Pulmonary artery endothelial cell (primary cell): Measurements from ENCODE around the gene ZBTB16. TPM values are rescaled to one million over a fixed set of nuclear protein-coding genes. Genes with fewer than 3 reads are reported as not detected.

Experiments used
- DNase-seq: peaks from one replicate; pipeline ENCODE4 v3.0.0-alpha.2; 2011; ENCODE audit warnings: low read depth, low spot score
- total RNA-seq: library from RNA; depleted of rRNA; stranded (reverse); fragments of >200 nt; gene quantifications from 2 replicates; pipeline ENCODE4 v1.2.3, GENCODE V29; 2014

The ZBTB16 gene
- total RNA-seq, 1 donor from 2014 or later, result 17.3 TPM

GRCh38 chr11:114182471-114183043 lies 123.0 kb downstream of the ZBTB16 start:
- no peak for DNase-seq

DNA sequence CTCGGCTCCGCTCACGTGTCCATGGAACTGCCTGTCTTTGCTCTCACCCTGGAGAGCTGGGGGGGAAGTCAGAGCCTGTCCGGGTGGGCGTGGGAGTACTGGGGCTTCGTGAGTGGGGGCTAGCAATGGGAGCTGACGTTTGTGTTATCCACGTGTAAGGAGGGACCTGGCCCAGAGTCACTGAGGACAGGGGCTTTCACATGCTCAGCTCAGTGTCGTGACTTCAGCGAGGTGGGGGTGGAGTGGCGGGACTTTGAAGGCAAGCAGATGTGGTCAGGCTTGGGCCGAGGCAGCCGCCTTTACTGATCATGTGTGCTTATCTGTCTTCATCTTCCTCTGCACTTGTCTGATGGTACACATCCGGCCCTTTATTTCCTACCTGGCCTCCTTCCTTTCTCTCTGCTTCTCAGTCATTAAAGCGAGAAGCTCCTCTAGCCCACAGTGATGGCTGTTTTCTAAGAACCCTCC lies 123.6 kb downstream of the ZBTB16 start:
- DNase-seq, result no peak

- DNase-seq, result no peak
Observed at GRCh38 chr11:114185436-114185835, 125.9 kb downstream of the ZBTB16 start.

DNA sequence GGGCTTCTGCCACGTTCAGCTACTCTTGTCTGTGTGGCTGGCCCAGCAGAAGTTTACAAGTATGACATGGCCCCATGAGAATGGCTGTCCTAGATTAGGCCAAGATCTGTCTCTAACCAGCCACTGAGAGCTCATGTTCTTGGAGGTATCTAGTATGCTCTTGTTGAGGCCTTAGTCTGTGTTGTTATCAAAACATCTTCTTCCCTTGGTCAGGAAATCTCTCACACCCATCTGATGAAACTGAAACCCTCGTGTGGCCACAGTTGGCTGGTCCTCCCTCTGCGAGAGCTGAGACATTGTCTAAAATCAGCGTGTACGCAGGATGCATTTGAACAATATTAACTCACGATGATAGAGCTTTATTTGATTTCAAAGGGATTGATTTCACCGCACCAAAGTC lies 127.7 kb downstream of the ZBTB16 start:
- no peak for DNase-seq

- no peak for DNase-seq
Observed at GRCh38 chr11:114188851-114189570, 129.5 kb downstream of the ZBTB16 start.

GRCh38 chr11:114190630-114191029 lies 131.1 kb downstream of the ZBTB16 start:
- DNase-seq, result no peak

DNA sequence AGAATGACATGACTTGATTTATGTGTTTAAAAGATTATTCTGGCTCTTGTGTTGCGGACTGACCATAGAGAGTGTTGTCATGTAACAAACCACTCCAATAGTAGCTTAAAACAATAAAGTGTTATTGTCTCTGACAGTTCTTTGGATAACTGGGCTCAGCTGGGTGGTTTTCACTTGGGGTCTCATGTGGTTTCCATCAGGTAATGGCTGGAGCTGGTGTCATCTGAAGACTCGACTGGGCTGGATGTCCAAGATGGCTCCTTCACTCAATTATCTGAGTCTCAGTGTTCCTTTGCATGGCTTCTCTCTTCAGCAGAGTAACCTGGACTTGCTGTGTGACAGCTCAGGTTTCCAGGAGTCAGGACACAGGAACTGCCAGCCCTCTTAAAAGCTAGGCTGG lies 132.4 kb downstream of the ZBTB16 start:
- no peak for DNase-seq

GRCh38 chr11:114192841-114193389 lies 133.4 kb downstream of the ZBTB16 start:
- DNase-seq, result no peak

- no peak for DNase-seq
Observed at GRCh38 chr11:114193730-114194679, 134.5 kb downstream of the ZBTB16 start.

DNA sequence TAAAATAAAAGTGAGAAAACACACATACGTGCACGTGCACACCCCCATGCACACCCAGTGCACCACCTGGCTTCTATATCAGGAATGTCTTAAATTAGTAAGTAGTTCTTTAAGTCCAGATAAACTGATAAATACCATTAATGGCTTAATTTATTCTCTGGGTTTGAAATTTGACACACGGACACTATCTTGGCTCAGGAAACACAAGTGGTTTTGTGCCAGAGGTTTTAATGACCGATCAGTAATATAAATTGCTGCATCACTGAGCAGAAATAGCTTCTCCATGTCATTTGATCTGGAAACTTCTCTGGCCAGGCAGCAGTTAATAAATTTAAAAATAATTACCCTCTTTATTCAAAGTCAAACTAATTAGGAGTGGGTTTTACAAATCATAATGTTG lies 135.2 kb downstream of the ZBTB16 start:
- no peak for DNase-seq

GRCh38 chr11:114195151-114195550 lies 135.6 kb downstream of the ZBTB16 start:
- DNase-seq, result no peak

DNA sequence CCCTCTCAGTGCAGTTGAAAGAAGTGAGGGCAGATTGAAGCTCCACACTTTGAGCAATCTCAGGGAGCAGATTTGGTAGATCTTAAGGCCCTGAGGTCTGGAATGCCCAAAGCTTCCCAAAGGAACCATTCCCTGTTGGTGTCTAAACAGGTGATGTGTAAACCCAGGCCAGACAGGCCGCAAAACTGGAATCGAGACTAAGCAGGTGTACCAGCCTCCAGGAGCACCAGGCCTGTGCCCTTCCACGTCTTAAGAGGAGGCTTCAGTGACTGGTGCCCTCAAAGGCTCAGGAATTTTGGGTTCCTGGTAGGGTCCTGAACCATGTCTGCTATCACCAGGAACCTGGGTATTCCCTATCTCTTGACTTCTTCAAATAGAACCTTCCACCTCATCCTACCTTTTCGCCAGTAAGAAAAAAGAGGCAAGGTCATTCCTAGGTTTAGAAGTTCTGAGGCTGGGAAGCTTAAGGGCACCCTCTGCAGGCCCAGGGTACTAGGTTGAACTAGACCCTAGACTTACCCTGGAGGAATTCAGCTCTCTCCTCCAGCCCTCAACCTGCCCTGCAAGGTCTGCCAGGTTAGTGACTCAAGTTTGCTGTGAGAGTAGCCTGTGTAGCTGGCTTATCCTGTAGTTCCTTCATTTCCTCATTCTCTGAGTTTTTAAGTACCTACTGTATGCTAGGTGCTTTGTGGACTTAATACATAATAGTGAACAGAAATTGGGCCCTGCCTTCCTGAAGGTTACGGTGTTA lies 136.6 kb downstream of the ZBTB16 start:
- DNase-seq, result no peak

GRCh38 chr11:114196997-114197703 lies 137.6 kb downstream of the ZBTB16 start:
- no peak for DNase-seq

- DNase-seq, result peak; percentile 79
Observed at GRCh38 chr11:114197799-114198500, 138.4 kb downstream of the ZBTB16 start.

DNA sequence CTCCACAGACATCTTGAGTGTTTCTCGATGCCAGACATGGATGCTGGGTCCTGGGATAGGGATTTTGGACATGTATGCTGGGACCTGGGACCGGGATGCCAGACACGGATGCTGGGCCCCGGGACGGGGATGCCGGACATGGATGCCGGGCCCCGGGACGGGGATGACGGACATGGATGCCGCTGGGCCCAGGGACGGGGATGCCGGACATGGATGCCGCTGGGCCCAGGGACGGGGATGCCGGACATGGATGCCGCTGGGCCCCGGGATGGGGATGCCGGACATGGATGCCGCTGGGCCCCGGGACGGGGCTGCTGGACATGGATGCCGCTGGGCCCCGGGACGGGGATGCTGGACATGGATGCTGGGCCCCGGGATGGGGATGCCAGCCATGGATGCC lies 139.5 kb downstream of the ZBTB16 start:
- no peak for DNase-seq

DNA sequence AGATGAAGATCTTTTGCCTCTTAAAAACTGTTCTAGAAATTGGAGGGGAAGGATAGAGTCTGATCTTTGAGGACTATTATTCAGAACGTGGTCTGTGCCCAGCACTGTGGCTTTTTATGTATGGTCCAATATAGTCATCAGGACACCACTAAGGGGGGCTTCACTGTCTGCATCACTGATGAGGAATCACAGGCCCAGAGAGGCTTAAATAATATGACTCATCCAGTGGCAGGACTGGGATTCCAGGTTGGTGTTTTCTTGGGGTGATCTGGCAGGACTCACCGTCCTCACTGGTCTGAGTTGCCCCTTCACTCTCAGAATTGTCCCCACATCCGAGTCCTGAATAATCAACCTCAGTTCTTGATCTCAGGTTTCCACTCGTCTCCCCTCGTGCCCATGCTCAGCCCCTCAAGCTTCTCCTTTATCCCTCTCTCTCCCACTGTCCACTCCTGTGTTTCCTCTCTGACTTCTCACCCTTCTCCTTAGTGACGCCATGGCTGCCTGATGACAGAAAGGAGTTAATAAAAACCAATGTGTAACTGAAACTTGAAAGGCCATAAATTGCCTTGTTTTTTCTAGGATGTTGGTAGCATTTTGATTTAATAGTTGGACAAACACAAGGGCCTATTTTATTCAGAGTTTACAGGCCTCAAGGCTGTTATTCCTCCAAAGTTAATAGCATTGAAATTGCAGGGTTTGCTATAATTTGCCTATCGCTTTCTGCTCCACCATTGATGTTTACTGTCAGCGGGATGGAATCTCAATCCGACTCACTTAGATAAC lies 141.0 kb downstream of the ZBTB16 start:
- DNase-seq, result no peak

DNA sequence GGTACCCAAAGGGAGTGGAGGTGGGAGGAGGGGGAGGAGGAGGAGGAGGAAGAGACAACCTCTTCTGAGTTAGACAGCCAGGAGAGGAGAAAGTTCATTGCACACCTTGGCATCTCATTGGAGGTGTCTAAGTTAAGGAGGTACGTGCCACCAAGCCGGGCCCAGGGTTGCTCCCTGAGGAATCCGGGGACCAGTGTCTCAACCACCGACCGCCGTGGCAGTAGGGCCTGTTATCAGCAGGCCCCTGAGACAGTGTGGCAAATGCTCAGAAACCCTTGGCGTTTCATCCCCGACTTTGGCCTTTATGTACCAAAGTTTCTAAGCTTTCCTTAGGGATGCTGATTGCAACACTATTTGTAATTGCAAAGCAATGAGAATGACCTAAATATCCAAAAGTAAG lies 141.7 kb downstream of the ZBTB16 start:
- no peak for DNase-seq

- no peak for DNase-seq
Observed at GRCh38 chr11:114202011-114202609, 142.6 kb downstream of the ZBTB16 start.

DNA sequence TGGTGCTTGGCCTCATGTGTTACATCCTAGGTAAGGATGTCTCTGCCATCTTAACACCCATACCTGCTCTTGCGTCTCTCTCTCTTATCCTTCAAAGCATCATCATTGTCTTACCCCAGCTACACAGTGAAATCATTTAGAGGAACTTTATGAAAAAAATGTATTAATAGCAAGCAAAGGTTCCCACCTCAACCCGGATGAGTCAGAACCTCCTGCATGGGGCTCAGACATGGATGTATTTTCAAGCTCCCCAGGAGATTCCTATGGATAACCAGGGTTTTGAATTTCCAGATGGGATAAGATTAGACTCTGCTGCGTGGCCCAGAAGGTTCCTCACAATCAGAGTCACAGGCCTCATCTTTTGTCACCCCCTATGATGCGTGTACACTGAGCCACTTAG lies 147.6 kb downstream of the ZBTB16 start:
- no peak for DNase-seq
